Omental fat pad (tissue), 4 donors: ENCODE data around the gene CACNA1G. TPM values are rescaled to one million over a fixed set of nuclear protein-coding genes. Genes with fewer than 3 reads are reported as not detected.
A peak's percentile ranks its signal among the peaks of the same experiment; 100 is the strongest.

Experiments
- ATAC-seq: fragments of 150-250 bp; one replicate; pipeline ENCODE4 v1.9.1; 2016; ENCODE audit warnings: mild to moderate bottlenecking, moderate library complexity; ENCODE audit not compliant: low FRiP score
- DNase-seq: peaks from one replicate; pipeline ENCODE4 v3.0.0-alpha.2; 2019; ENCODE audit warnings: low spot score
- CTCF ChIP-seq, 3 donors: fragments of 450-650 bp; IDR thresholded peaks; one replicate each; pipeline ENCODE4 v1.5.1; 2016 to 2017; ENCODE audit warnings: antibody characterized with exemption in 3 of 3, mild to moderate bottlenecking in 3 of 3, moderate library complexity in 2 of 3
- total RNA-seq, 4 donors: library from RNA; depleted of rRNA; stranded (reverse); fragments of >200 nt; gene quantifications; one replicate each; pipeline ENCODE4 v1.1.0, GENCODE V29; 2016

Gene CACNA1G
- total RNA-seq, 4 donors from 2014 or later = 0.32 to 3.8 (median 1.2) TPM

DNA sequence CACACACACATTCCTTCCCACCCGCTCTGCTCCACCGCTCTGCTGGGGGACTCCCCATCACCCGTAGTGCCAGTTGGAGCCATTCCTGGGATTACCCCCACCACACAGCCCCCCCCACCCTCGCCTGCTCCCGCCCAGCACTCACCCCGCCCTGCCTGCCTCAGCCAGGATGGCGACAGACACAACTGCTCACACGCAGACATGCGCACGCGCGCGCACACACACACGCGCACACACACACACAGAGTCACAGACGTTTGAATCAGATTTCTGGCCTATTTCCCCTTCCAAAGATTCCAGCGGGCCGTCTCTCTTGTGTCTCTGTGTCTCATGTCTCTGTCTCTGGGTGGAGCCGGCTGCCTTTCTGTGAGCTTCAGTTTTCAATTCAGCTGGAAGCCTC lies 4.4 kb downstream of the CACNA1G start:
- no peak for TF ChIP-seq CTCF (IDR thresholded peaks at IDR 0.05)
- ATAC-seq (peak; percentile 43), DNase-seq (no peak)

DNA sequence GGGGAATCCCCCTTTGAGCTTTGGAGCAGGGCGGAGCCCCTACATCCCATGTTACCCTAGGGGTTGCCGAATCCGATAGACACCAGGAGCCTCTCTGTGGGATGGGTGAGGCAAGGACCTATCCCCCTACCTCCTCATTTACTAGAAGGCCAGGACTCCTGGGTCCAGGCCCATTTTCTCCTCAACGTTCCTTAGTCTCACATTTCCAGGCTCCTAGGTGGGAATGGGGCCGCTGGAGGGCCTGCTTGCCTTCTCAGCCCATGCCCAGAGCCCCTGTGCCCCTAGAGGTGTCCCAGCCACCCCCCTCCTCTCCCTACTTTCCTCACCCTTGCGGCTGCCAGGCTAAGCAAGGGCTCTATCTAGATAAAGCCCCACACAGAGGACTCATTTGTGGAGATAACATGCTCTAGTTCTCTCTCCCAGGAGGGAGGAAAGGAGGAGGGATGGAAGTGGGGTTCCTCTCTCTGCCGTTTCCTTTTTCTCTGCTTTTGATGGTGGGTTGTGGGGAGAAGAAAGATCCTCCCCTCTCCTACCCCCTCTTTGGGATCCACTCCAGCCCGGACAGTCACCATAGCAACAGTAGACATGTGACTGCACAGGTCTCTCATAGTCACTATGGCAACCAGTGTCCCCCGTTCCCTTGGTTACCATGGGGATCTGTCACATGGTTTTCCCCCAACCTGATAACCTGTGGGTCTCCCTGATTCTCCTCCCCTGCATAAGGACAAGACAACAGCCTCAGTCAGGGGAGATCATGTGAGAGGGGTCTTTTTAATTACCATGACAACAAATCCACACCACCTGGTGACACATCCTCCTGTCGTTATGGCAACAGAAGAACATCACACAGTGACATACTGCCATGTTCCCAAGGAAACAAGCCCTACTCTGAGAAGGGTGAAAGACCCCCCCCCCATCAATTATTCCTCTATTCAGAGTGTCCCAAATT lies 5.2 kb downstream of the CACNA1G start:
- DNase-seq (no peak), ATAC-seq (no peak)
- no peak for TF ChIP-seq CTCF (IDR thresholded peaks at IDR 0.05)

GRCh38 chr17:50566886-50567285 lies 6.4 kb downstream of the CACNA1G start:
- TF ChIP-seq CTCF (IDR thresholded peaks at IDR 0.05) = no peak
- DNase-seq = no peak
- ATAC-seq = no peak

DNA sequence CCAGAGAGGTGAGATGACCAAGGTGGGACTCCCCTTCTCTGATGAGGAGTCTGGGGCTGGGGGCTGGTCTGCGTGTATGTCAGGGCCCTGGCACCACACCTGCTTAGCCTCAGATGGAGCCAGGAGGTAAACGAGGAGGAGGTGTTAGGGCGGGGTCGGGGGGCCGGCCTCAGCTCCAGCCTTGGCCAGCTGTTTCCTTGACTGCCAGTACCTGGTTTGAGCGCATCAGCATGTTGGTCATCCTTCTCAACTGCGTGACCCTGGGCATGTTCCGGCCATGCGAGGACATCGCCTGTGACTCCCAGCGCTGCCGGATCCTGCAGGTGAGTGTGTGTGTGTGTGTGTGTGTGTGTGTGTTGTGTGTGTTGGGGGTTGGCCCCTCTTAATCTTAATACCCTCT lies 8.1 kb downstream of the CACNA1G start:
- ATAC-seq (no peak), DNase-seq (no peak)
- no peak for TF ChIP-seq CTCF (IDR thresholded peaks at IDR 0.05)

- no peak for TF ChIP-seq CTCF (IDR thresholded peaks at IDR 0.05)
- ATAC-seq (no peak), DNase-seq (no peak)
These were observed 9.1 kb downstream of the CACNA1G start for GRCh38 chr17:50569592-50569991.

DNA sequence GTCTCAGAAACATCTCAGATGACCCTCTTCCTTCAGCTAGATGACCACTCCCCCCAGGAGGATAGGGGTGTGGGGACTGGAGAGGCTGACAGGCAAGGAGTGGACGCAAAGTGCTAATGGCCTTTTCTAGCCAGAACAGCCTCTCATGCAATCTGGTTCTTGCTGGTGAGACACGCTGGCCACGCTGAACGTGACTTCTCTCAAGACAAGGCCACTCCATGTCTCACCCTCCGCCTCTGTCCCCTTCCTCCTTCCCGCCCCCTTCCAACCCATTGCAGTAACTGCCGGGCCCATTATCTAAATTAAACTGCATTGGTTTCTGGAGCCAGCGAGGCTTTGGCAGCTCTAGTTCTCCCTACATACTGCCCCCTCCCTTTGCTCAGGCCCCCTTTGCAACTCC lies 9.5 kb downstream of the CACNA1G start:
- no peak for TF ChIP-seq CTCF (IDR thresholded peaks at IDR 0.05)
- ATAC-seq (no peak), DNase-seq (no peak)

GRCh38 chr17:50570528-50570927 lies 10.0 kb downstream of the CACNA1G start:
- ATAC-seq = no peak
- no peak for TF ChIP-seq CTCF (IDR thresholded peaks at IDR 0.05)
- DNase-seq = no peak
